Erythroblast (primary cell): ENCODE measurements around the gene BEND6.

Experiments
- GATA1 ChIP-seq: IDR thresholded peaks from 2 replicates; pipeline ENCODE4 v1.6.1; 2011; ENCODE audit warnings: low read depth, mild to moderate bottlenecking, control low read depth, low read length, moderate library complexity
- POLR2A ChIP-seq: IDR thresholded peaks from 2 replicates; pipeline ENCODE4 v1.6.1; 2011; ENCODE audit warnings: mild to moderate bottlenecking, low read length

DNA sequence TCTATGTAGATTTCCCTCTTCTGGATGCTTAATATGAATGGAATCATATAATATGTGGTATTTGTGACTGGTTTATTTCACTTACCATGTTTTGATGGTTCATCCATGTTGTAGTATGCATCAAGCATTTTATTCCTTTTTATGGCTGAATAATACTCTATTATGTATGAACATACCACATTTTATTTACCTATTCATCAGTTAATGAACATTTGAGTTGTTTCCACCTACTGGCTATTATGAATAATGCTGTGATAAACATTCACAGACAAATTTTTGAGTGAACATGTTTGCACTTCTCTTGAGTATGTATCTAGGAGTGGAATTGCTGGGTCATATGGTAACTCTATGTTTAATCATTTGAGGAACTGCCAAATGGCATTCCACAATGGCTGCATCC lies 120.2 kb downstream of the BEND6 start:
- TF ChIP-seq POLR2A (no peak), GATA1 (no peak)
